SK-N-SH (cell line): ENCODE measurements around the gene PRR18. TPM values are rescaled to one million over a fixed set of nuclear protein-coding genes. Genes with fewer than 3 reads are reported as not detected.

Experiments
- CTCF ChIA-PET: fragments of 300-600, 350-600 bp; formaldehyde crosslinking; extraction: SDS; loops from one replicate; lab custom pipeline; 2021; lab: Yijun Ruan, JAX
- POLR2A ChIA-PET: fragments of 350-600 bp; sonication (Branson Sonifier 250); formaldehyde crosslinking; extraction: SDS; loops from one replicate; lab custom pipeline; 2020; ENCODE audit warnings: antibody characterized with exemption, inconsistent platforms; lab: Yijun Ruan, JAX
- DNase-seq: peaks from one replicate; pipeline ENCODE4 v3.0.0; 2012
- H2AFZ ChIP-seq: fragments of 200-600 bp; sonication (generic); 2 replicates; pipeline ENCODE4 v1.8.1; 2016; ENCODE audit warnings: antibody characterized with exemption, mild to moderate bottlenecking, low read depth
- H3F3A ChIP-seq: fragments of 200-600 bp; sonication (generic); replicated peaks from 2 replicates; pipeline ENCODE3; 2016; ENCODE audit warnings: antibody characterized with exemption, mild to moderate bottlenecking; ENCODE audit not compliant: insufficient read depth
- H3K27ac ChIP-seq, 2 experiments: fragments of 200-500 bp in 1 of 2; fragments of 200-600 bp in 1 of 2; sonication (Bioruptor generic) in 1 of 2; sonication (generic), shearing (Covaris generic) in 1 of 2; 2 replicates each; pipeline versions ENCODE4 v1.5.1 to v1.6.1; 2014 to 2016; ENCODE audit warnings: low read depth in 2 of 2, inconsistent platforms in 1 of 2, low read length in 1 of 2, mild to moderate bottlenecking in 1 of 2, mixed read lengths in 1 of 2
- H3K27me3 ChIP-seq: fragments of 200-600 bp; sonication (generic), shearing (Covaris generic); 2 replicates; pipeline ENCODE4 v1.6.1; 2016; ENCODE audit warnings: mixed run types; ENCODE audit not compliant: insufficient read depth
- H3K36me3 ChIP-seq, 2 experiments: fragments of 200-500 bp in 1 of 2; fragments of 200-600 bp in 1 of 2; sonication (Bioruptor generic) in 1 of 2; sonication (generic) in 1 of 2; replicated peaks in 1 of 2; 2 replicates each; pipeline versions ENCODE3 to v1.5.1; 2014 to 2016; ENCODE audit warnings: low read length in 1 of 2, mild to moderate bottlenecking in 1 of 2; ENCODE audit not compliant: insufficient read depth in 2 of 2, control insufficient read depth in 1 of 2
- H3K4me1 ChIP-seq, 2 experiments: fragments of 200-500 bp in 1 of 2; fragments of 200-600 bp in 1 of 2; sonication (Bioruptor generic) in 1 of 2; sonication (generic), shearing (Covaris generic) in 1 of 2; 2 replicates each; pipeline versions ENCODE4 v1.5.1 to v1.6.1; 2014 to 2016; ENCODE audit warnings: low read depth in 1 of 2, low read length in 1 of 2, mixed run types in 1 of 2; ENCODE audit not compliant: insufficient read depth in 2 of 2, control insufficient read depth in 1 of 2
- H3K4me2 ChIP-seq: fragments of 200-600 bp; sonication (generic), shearing (Covaris generic); 2 replicates; pipeline ENCODE4 v1.6.1; 2017; ENCODE audit warnings: mixed run types
- H3K4me3 ChIP-seq, 2 experiments: fragments of 200-500 bp in 1 of 2; fragments of 200-600 bp in 1 of 2; sonication (Bioruptor generic) in 1 of 2; sonication (generic), shearing (Covaris generic) in 1 of 2; 2 replicates each; pipeline versions ENCODE4 v1.5.1 to v1.8.1; 2014 to 2016; ENCODE audit warnings: low read depth in 2 of 2, inconsistent platforms in 1 of 2, low read length in 1 of 2, mild to moderate bottlenecking in 1 of 2, mixed read lengths in 1 of 2, moderate library complexity in 1 of 2
- H3K79me2 ChIP-seq: fragments of 200-600 bp; sonication (generic); 2 replicates; pipeline ENCODE4 v1.8.1; 2017; ENCODE audit warnings: mild to moderate bottlenecking; ENCODE audit not compliant: insufficient read depth
- H3K9ac ChIP-seq: fragments of 200-600 bp; sonication (generic); 2 replicates; pipeline ENCODE4 v1.6.1; 2017; ENCODE audit warnings: mixed run types
- H3K9me2 ChIP-seq: fragments of 200-600 bp; sonication (generic); 2 replicates; pipeline ENCODE4 v1.6.1; 2017; ENCODE audit warnings: mixed run types
- H3K9me3 ChIP-seq: fragments of 200-600 bp; sonication (generic); 2 replicates; pipeline ENCODE4 v1.6.1; 2017; ENCODE audit warnings: mixed run types, mild to moderate bottlenecking, moderate library complexity
- H4K20me1 ChIP-seq: fragments of 200-600 bp; sonication (generic); 2 replicates; pipeline ENCODE4 v1.6.1; 2017; ENCODE audit warnings: mild to moderate bottlenecking, mixed run types; ENCODE audit not compliant: insufficient read depth
- FOSL2 ChIP-seq: IDR thresholded peaks from 2 replicates; pipeline ENCODE4 v1.4.0; 2012; ENCODE audit warnings: low read depth, mild to moderate bottlenecking, moderate library complexity, borderline replicate concordance
- FOXJ3 ChIP-seq: sonication (generic); formaldehyde crosslinking; IDR thresholded peaks from 2 replicates; pipeline ENCODE4 v1.5.1; 2020; ENCODE audit warnings: mild to moderate bottlenecking, missing genetic modification reagents
- GATA2 ChIP-seq: sonication (generic); formaldehyde crosslinking; IDR thresholded peaks from 2 replicates; pipeline ENCODE4 v1.5.0; 2020; ENCODE audit warnings: mild to moderate bottlenecking, missing genetic modification reagents
- NRF1 ChIP-seq: IDR thresholded peaks from 2 replicates; pipeline ENCODE4 v1.6.1; 2012; ENCODE audit warnings: low read depth, mild to moderate bottlenecking, low read length
- RCOR1 ChIP-seq: fragments of 150-350 bp; IDR thresholded peaks from 2 replicates; pipeline ENCODE4 v1.6.1; 2017; ENCODE audit warnings: antibody characterized with exemption, low read length
- RFX5 ChIP-seq: IDR thresholded peaks from 2 replicates; pipeline ENCODE4 v1.6.1; 2012; ENCODE audit warnings: mild to moderate bottlenecking, improper control_type of control experiment, low read length
- SIN3A ChIP-seq: IDR thresholded peaks from 2 replicates; pipeline ENCODE4 v1.6.1; 2012; ENCODE audit warnings: low read depth, mild to moderate bottlenecking, low read length, moderate library complexity, borderline replicate concordance
- WGBS: methylation state at CpG from one replicate; pipeline ENCODE4 v1.1.6; 2017; ENCODE audit warnings: low lambda C conversion rate; 5-methylcytosine and 5-hydroxymethylcytosine counted together
- polyA plus RNA-seq, 3 experiments: library from polyadenylated mRNA; depleted of rRNA; stranded (reverse); fragments of >200 nt; gene quantifications; 2 replicates each; pipeline ENCODE4 v1.2.3, GENCODE V29; 2012
- TF ChIP-seq, protein P1 (sequence below): IDR thresholded peaks from 2 replicates; pipeline ENCODE4; 2012
- TF ChIP-seq, protein P2 (sequence below): fragments of 200-600 bp; sonication (generic); IDR thresholded peaks from 2 replicates; pipeline ENCODE4 v1.6.1; 2017; ENCODE audit warnings: antibody characterized with exemption, mild to moderate bottlenecking, moderate library complexity
- TF ChIP-seq, protein P3 (sequence below): IDR thresholded peaks from 2 replicates; pipeline ENCODE4 v1.4.0; 2012; ENCODE audit warnings: low read depth, borderline replicate concordance
- TF ChIP-seq, protein P4 (sequence below): fragments of 150-350 bp; IDR thresholded peaks from 2 replicates; pipeline ENCODE4 v1.6.1; 2016; ENCODE audit warnings: mild to moderate bottlenecking, low read depth, low read length

Gene PRR18
- polyA plus RNA-seq, 1 of the 3 experiments (the other 2 are of a cell fraction) = 0.02 TPM

DNA sequence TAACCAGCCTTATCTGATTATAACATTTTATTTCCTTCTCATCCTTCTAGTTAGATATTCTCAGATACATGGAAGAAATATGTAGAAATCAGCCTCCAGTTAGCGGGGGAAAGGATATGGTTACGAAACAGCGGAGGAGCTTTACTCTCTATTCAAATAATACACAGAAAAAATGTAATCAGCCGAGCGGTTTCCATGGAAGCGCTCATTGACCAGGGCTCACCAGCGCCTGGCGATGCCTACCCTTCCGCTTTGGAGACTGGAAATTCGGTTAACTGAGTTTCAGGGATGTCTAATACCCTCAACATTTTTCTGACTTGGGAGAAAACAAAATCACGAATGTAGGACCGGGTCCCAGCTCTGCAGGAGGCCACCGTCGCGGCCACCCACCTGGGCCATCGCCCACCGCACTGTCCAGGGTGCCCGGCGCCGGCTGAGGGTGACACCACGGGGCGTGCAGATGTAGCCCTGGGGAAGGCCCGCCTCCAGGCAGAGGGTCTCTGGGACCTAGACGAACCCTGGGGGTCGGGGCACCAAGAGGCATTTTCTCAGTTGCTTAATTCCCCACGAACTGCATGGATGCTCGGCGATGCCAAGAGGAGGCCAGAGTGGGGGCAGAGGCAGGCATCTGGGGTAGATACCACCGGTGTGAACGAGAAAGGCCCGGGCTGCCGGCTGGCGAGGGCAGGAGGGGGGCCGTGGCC is 1.7 kb downstream of the PRR18 start:
- H3K36me3 ChIP-seq = no peaks in the 10 kb centered on the region
- H3K9me3 ChIP-seq = no peaks in the 10 kb centered on the region
- H3K4me2 ChIP-seq = no peak overlapping the region
- DNase-seq = no peak
- H3K79me2 ChIP-seq = no peaks in the 10 kb centered on the region
- no peak overlapping the region for H2AFZ ChIP-seq
- WGBS = 30% methylated on average over 8 of the region's 34 CpGs
- no peak overlapping the region for H3K27ac ChIP-seq
- no peaks in the 10 kb centered on the region for H3F3A ChIP-seq
- TF ChIP-seq, protein P1, sequence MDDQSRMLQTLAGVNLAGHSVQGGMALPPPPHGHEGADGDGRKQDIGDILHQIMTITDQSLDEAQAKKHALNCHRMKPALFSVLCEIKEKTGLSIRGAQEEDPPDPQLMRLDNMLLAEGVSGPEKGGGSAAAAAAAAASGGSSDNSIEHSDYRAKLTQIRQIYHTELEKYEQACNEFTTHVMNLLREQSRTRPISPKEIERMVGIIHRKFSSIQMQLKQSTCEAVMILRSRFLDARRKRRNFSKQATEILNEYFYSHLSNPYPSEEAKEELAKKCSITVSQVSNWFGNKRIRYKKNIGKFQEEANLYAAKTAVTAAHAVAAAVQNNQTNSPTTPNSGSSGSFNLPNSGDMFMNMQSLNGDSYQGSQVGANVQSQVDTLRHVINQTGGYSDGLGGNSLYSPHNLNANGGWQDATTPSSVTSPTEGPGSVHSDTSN = no peak
- no peak for TF ChIP-seq GATA2 (CRISPR knock-in tag)
- ChIA-PET POLR2A (interaction anchor here (0.6 kb wide), 1 partner anchor 94 kb away, joined by 3 read pairs; no protein-coding TSS in a partner anchor), CTCF (interaction anchor here (1.1 to 1.7 kb wide), 3 partner anchors 30 to 181 kb away, joined by 3 to 4 read pairs (median 4); no protein-coding TSS in a partner anchor)
- no peak overlapping the region for H3K9ac ChIP-seq
- no peak overlapping the region; a peak in 1 of 4 replicates for H3K4me3 ChIP-seq
- H3K9me2 ChIP-seq = no peaks in the 10 kb centered on the region
- H3K4me1 ChIP-seq = peaks cover 0 to 13% of the 10 kb centered on the region in 2 experiments; a peak in 1 of 4 replicates
- peaks cover 35% of the 10 kb centered on the region for H3K27me3 ChIP-seq
- H4K20me1 ChIP-seq = no peaks in the 10 kb centered on the region

DNA sequence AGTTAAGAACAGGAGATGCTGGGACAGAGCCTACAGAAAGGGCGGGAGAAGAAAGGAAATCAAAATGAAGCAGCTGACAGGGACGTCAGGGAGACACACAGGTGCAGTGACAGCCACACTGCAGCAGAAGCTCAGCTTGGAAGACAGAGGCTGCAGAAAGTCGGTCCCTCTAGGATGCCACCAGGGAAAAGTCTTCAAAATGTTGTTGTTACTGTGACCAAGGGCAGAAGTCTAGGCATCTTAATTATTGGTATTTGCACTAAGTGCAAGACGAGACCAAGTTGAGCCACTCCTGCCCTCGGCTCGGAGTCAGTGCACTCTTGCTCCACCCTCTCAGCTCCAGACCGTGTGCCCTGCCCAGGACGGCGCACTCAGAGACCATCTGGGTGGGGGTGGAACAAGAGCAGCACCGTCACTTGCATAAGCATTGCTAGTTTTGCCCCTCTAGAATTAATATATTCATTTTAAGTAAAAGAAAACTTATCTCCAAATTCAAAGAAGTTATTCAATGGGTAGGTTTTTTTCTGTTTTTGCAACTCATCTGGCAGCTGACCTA is 2.6 kb downstream of the PRR18 start:
- WGBS = 67% methylated on average over 10 of the region's 10 CpGs
- TF ChIP-seq, protein P2, sequence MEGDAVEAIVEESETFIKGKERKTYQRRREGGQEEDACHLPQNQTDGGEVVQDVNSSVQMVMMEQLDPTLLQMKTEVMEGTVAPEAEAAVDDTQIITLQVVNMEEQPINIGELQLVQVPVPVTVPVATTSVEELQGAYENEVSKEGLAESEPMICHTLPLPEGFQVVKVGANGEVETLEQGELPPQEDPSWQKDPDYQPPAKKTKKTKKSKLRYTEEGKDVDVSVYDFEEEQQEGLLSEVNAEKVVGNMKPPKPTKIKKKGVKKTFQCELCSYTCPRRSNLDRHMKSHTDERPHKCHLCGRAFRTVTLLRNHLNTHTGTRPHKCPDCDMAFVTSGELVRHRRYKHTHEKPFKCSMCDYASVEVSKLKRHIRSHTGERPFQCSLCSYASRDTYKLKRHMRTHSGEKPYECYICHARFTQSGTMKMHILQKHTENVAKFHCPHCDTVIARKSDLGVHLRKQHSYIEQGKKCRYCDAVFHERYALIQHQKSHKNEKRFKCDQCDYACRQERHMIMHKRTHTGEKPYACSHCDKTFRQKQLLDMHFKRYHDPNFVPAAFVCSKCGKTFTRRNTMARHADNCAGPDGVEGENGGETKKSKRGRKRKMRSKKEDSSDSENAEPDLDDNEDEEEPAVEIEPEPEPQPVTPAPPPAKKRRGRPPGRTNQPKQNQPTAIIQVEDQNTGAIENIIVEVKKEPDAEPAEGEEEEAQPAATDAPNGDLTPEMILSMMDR = no peak
- TF ChIP-seq FOXJ3 (CRISPR knock-in tag) = no peak
- TF ChIP-seq, protein P3, sequence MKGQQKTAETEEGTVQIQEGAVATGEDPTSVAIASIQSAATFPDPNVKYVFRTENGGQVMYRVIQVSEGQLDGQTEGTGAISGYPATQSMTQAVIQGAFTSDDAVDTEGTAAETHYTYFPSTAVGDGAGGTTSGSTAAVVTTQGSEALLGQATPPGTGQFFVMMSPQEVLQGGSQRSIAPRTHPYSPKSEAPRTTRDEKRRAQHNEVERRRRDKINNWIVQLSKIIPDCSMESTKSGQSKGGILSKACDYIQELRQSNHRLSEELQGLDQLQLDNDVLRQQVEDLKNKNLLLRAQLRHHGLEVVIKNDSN = no peak
- no peak for TF ChIP-seq RCOR1
- TF ChIP-seq FOSL2 = no peak
- TF ChIP-seq SIN3A = no peak
- TF ChIP-seq, protein P4, sequence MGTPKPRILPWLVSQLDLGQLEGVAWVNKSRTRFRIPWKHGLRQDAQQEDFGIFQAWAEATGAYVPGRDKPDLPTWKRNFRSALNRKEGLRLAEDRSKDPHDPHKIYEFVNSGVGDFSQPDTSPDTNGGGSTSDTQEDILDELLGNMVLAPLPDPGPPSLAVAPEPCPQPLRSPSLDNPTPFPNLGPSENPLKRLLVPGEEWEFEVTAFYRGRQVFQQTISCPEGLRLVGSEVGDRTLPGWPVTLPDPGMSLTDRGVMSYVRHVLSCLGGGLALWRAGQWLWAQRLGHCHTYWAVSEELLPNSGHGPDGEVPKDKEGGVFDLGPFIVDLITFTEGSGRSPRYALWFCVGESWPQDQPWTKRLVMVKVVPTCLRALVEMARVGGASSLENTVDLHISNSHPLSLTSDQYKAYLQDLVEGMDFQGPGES = no peak
- TF ChIP-seq NRF1 = no peak
- TF ChIP-seq RFX5 = no peak

More for the DNA sequence above, 2.6 kb downstream of the PRR18 start:
- Histone ChIP-seq H3K36me3 (no peaks in the 10 kb centered on the region), H3K27me3 (peaks cover 35% of the 10 kb centered on the region), H3K79me2 (no peaks in the 10 kb centered on the region), H2AFZ (no peak overlapping the region), H3F3A (no peaks in the 10 kb centered on the region), H3K4me3 (no peak overlapping the region), H3K9me3 (no peaks in the 10 kb centered on the region), H4K20me1 (no peaks in the 10 kb centered on the region), H3K9ac (no peak overlapping the region), H3K4me2 (no peak overlapping the region), H3K4me1 (peaks cover 0 to 13% of the 10 kb centered on the region in 2 experiments; a peak in 1 of 4 replicates), H3K27ac (no peak overlapping the region), H3K9me2 (no peaks in the 10 kb centered on the region)
- DNase-seq = no peak
- POLR2A ChIA-PET = interaction anchor here (0.6 kb wide), 1 partner anchor 95 kb away, joined by 3 read pairs; no protein-coding TSS in a partner anchor
- CTCF ChIA-PET = interaction anchor here (1.7 kb wide), 1 partner anchor 30 kb away, joined by 4 read pairs; no protein-coding TSS in a partner anchor
